Adipocyte (in vitro differentiated cells): ENCODE data around the gene RBM14.
A peak's percentile ranks its signal among the peaks of the same experiment; 100 is the strongest.

ENCODE experiments used
- DNase-seq: peaks from one replicate; pipeline ENCODE4 v3.0.0-alpha.2; 2015; ENCODE audit warnings: low read depth
- H3K27me3 ChIP-seq: replicated peaks from 2 replicates; pipeline ENCODE4 v1.7.0; 2013; ENCODE audit warnings: mild to moderate bottlenecking, low read length, moderate library complexity; ENCODE audit not compliant: control insufficient read depth, insufficient read depth
- H3K36me3 ChIP-seq: 2 replicates; pipeline ENCODE4 v1.7.0; 2013; ENCODE audit warnings: low read length, mild to moderate bottlenecking, moderate library complexity; ENCODE audit not compliant: control insufficient read depth, insufficient read depth, severe bottlenecking
- H3K4me1 ChIP-seq: 2 replicates; pipeline ENCODE4 v1.7.0; 2013; ENCODE audit warnings: mild to moderate bottlenecking, low read length, moderate library complexity; ENCODE audit not compliant: control insufficient read depth, insufficient read depth
- H3K4me3 ChIP-seq: 2 replicates; pipeline ENCODE4 v1.7.0; 2013; ENCODE audit warnings: mild to moderate bottlenecking, low read length, moderate library complexity
- H3K9ac ChIP-seq: 2 replicates; pipeline ENCODE4 v1.7.0; 2013; ENCODE audit warnings: mild to moderate bottlenecking, low read length, moderate library complexity
- H3K9me3 ChIP-seq: 2 replicates; pipeline ENCODE4 v1.7.0; 2013; ENCODE audit warnings: mild to moderate bottlenecking, low read length, moderate library complexity; ENCODE audit not compliant: control insufficient read depth

Gene RBM14

DNA sequence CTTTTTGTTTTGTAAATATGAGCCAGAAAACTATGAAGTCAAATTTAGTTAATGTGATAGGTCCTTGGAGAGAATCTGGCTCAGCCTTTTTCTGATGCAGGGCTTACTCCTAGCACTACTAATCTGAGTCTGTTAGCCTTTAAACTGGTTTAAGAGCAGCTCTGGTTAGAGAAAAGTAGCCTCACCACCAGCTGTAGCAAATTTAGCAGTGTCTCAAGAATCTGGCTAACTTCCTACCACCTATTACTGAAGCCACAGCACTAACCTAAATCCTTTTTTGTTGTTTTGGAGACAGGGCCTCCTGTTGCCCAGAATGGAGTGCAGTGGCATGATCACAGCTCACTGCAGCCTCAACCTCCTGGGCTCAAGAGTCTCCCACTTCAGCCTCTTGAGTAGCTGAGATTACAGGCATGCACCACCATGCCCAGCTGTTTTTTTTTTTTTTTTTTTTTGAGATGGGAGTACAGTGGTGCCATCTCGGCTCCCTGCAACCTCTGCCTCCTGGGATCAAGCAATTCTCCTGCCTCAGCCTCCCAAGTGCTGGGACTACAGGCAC lies 47.4 kb downstream of the RBM14 start:
- H3K27me3 ChIP-seq, result no peaks in the 10 kb centered on the region
- DNase-seq, result no peak
- peaks cover 6% of the 10 kb centered on the region for H3K4me1 ChIP-seq
- H3K9me3 ChIP-seq, result no peaks in the 10 kb centered on the region
- H3K36me3 ChIP-seq, result peaks cover 68% of the 10 kb centered on the region
- no peak overlapping the region for H3K4me3 ChIP-seq
- no peak overlapping the region for H3K9ac ChIP-seq

DNA sequence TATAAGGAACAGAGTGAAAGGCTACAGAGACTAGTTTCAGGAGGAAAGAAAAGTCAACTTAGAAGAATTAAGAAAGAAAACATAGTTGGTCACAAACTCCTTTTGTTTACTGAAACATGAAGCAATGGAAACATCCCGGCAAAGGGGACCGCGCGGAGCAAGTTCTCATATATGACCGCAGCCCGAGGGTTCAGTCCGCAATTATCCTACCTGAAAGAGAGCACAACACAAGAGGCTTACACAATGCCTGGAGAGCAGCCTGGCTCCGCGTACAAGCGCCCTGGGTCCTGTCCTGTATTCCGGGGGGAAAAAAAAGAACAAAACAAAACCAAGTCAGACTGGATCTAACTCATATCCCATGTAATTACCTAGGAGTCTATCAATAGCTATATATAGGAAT lies 48.9 kb downstream of the RBM14 start:
- Histone ChIP-seq H3K4me1 (peaks cover 6% of the 10 kb centered on the region), H3K27me3 (no peaks in the 10 kb centered on the region), H3K36me3 (peaks cover 63% of the 10 kb centered on the region), H3K9ac (no peak overlapping the region), H3K4me3 (no peak overlapping the region), H3K9me3 (no peaks in the 10 kb centered on the region)
- no peak for DNase-seq

DNA sequence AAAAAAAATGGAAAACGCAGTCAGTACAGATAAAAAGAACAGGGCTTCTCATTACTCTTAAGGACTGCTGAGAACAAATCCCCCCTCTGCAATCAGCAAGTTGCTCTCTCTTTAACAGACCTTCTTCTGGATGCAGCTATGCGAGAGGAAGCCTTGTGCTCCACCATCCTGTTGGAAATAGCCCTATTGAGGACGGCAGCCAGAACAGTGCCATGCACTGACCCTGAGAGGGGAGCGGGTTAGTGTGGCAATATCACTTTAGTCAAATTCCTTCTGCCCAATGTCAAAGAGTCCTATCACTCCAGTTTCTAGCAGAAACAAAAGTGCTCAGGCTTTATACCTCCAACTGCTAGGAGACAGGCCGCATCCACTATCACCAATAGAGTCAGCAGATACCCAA lies 54.4 kb downstream of the RBM14 start:
- Histone ChIP-seq H3K9me3 (no peaks in the 10 kb centered on the region), H3K36me3 (peaks cover 40% of the 10 kb centered on the region), H3K9ac (no peak overlapping the region), H3K4me1 (peaks cover 5% of the 10 kb centered on the region), H3K27me3 (no peaks in the 10 kb centered on the region), H3K4me3 (no peak overlapping the region)
- DNase-seq, result no peak

DNA sequence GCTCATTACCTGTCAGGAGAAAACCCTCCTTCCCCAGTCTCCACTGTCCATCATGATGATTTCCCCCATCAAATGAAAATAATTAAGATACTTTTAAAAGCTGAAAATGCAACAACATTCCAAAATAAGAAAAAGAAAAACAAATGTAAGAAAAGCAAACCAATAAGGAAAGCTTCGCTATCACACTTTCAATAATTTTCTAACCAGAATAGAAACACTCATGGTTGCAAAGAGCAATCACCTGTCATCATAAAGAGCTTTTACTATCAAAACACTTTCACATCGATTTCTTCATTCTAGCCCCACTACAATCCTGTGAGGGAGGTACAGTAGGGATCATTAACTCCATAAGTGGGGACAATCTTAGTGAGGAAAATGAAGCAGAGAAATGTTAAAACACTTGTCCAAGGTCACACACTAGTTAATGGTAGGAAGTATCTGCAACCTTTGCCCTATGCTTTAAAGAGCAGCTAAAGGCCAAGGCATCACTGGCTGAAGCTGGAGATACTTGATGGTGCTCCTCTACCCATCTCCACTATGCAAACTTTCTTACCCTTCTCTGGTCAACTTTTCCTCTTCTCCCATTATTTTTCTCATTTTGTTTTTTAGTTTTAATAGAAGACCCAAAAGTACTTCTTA lies 58.7 kb downstream of the RBM14 start:
- Histone ChIP-seq H3K27me3 (no peaks in the 10 kb centered on the region), H3K4me1 (peaks cover 25% of the 10 kb centered on the region), H3K36me3 (peaks cover 13% of the 10 kb centered on the region), H3K9me3 (no peaks in the 10 kb centered on the region), H3K4me3 (no peak overlapping the region), H3K9ac (no peak overlapping the region)
- no peak for DNase-seq

DNA sequence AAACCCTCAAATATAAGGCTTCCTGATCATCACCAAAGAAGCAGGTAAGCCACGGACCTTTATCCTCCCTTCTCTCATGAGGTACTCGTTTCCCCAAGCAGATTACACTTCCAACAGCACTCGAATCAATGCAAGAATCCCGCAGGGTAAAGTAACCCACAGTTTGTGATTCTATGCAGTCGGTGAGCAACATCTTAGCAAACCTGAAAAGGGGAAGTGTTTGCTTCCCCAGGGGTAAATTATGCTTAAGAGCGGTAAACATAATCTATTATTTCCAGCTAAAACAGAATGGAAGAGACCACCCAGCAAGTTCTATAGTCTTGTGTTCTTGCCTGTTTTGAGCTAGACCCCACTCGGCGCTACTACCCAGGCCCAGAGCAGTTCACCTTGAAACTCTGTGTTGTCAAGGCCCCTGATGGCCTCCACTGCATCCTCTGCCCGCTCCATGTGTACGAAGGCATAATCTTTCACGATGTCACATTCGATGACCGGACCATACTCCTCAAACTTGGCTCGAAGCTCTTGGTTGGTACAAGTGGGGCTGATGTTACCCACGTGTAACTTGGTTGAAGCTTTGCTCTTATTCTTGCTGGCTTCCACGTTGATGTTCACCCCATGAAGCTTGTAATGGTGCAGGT lies 60.0 kb downstream of the RBM14 start:
- H3K9me3 ChIP-seq, result no peaks in the 10 kb centered on the region

More for the DNA sequence above, 60.0 kb downstream of the RBM14 start:
- Histone ChIP-seq H3K27me3 (no peaks in the 10 kb centered on the region), H3K4me1 (peaks cover 25% of the 10 kb centered on the region), H3K9ac (no peak overlapping the region), H3K4me3 (peak overlapping the region; percentile 81), H3K36me3 (peaks cover 13% of the 10 kb centered on the region)
- no peak for DNase-seq
